ENCODE results near the gene ITGA1. TPM values are rescaled to one million over a fixed set of nuclear protein-coding genes. Genes with fewer than 3 reads are reported as not detected.
A peak's percentile ranks its signal among the peaks of the same experiment; 100 is the strongest.

Gene ITGA1
- total RNA-seq, 3 donors from 2014 or later: 2.1 to 6.3 (median 4.7) TPM

DNA sequence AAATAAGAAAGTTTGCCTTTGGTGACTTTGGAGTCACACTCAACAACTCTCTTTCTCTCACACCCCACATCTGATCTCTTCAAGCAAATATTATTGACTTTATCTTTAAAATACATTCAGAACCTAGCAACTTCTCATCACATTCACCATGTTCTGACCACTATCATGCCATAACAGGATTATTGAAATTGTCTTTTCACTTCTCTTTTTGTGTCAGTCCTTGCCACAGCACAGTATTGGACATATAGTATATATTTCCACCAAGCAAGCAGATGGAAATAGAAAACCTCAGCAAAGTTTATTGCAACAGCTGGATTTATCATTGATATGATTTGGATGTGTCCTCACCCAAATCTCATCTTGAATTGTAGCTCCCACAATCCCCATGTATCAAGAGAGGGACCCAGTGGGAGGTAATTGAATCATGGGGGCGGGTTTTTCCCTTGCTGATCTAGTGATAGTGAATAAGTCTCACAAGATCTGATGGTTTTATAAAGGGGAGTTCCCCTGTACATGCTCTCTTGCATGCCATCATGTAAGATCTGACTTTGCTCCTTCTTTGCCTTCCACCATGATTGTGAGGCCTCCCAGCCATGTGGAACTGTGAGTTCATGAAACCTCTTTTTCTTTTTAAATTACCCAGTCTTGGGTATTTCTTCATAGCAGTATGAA is 26.9 kb upstream of the ITGA1 start:
- H3K9me3 Mint-ChIP-seq: peaks cover 8% of the 10 kb centered on the region
- DNase-seq (no peak), ATAC-seq (peak; percentile 76 to 82)
- peaks cover 12% of the 10 kb centered on the region for H3K4me1 Mint-ChIP-seq (ENCODE audit: low read depth)
- no peaks in the 10 kb centered on the region for H3K27me3 Mint-ChIP-seq (ENCODE audit: low read depth)
- H3K36me3 Mint-ChIP-seq (ENCODE audit: insufficient read depth): peaks cover 3% of the 10 kb centered on the region
- no peak overlapping the region for H3K4me3 Mint-ChIP-seq

DNA sequence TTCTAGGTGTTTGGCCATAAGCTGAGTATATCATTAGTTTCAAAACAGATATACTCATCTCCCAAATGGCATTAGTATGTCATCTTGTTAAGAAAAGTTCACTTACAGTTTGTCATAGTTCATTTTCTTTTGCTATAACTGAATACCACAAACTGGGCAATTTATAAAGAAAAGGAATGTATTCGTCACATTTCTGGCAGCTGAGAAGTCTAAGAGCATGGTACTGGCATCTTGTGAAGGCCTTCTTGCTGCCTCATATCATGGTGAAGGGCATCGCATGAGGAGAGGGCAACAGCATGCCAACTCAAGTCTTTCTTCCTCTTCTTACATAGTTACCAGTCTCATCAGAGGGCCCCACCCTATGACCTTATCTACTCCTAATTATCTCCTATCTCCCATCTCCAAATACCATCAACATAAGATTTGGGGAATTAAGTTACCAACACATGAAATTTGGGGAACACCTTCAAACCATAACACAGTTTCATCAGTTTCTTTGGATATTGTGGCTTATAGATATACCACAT is 20.4 kb upstream of the ITGA1 start:
- ATAC-seq: no peak
- no peaks in the 10 kb centered on the region for H3K27me3 Mint-ChIP-seq (ENCODE audit: low read depth)
- H3K4me3 Mint-ChIP-seq: no peak overlapping the region
- H3K9me3 Mint-ChIP-seq: no peaks in the 10 kb centered on the region
- no peak for DNase-seq
- H3K36me3 Mint-ChIP-seq (ENCODE audit: insufficient read depth): peaks cover 2% of the 10 kb centered on the region
- peaks cover 22% of the 10 kb centered on the region for H3K4me1 Mint-ChIP-seq (ENCODE audit: low read depth)

- ATAC-seq: no peak
- Mint-ChIP-seq H3K36me3 (ENCODE audit: insufficient read depth) (peaks cover 2% of the 10 kb centered on the region), H3K27me3 (ENCODE audit: low read depth) (no peaks in the 10 kb centered on the region), H3K4me3 (no peak overlapping the region), H3K4me1 (ENCODE audit: low read depth) (peaks cover 28% of the 10 kb centered on the region), H3K9me3 (no peaks in the 10 kb centered on the region)
- no peak for DNase-seq
Observed at GRCh38 chr5:52767766-52768480, 19.8 kb upstream of the ITGA1 start.

- DNase-seq: no peak
Observed at GRCh38 chr5:52769061-52769460, 18.7 kb upstream of the ITGA1 start.

GRCh38 chr5:52770287-52770939 is 17.3 kb upstream of the ITGA1 start:
- Mint-ChIP-seq H3K27me3 (ENCODE audit: low read depth) (no peaks in the 10 kb centered on the region), H3K36me3 (ENCODE audit: insufficient read depth) (peaks cover 2% of the 10 kb centered on the region), H3K4me3 (no peak overlapping the region), H3K4me1 (ENCODE audit: low read depth) (peaks cover 42% of the 10 kb centered on the region), H3K9me3 (no peaks in the 10 kb centered on the region)
- ATAC-seq: no peak
- no peak for DNase-seq

More at GRCh38 chr5:52769061-52769460, 18.7 kb upstream of the ITGA1 start:
- H3K36me3 Mint-ChIP-seq (ENCODE audit: insufficient read depth): peaks cover 2% of the 10 kb centered on the region
- H3K4me1 Mint-ChIP-seq (ENCODE audit: low read depth): peaks cover 34% of the 10 kb centered on the region
- no peaks in the 10 kb centered on the region for H3K9me3 Mint-ChIP-seq
- H3K27me3 Mint-ChIP-seq (ENCODE audit: low read depth): no peaks in the 10 kb centered on the region
- no peak overlapping the region for H3K4me3 Mint-ChIP-seq
- ATAC-seq: no peak

- H3K36me3 Mint-ChIP-seq (ENCODE audit: insufficient read depth): peaks cover 2% of the 10 kb centered on the region
- DNase-seq: no peak
- ATAC-seq: peak; percentile 88 to 91
- no peaks in the 10 kb centered on the region for H3K27me3 Mint-ChIP-seq (ENCODE audit: low read depth)
- H3K9me3 Mint-ChIP-seq: no peaks in the 10 kb centered on the region
- peaks cover 51% of the 10 kb centered on the region for H3K4me1 Mint-ChIP-seq (ENCODE audit: low read depth)
- peak overlapping the region; percentile 23 for H3K4me3 Mint-ChIP-seq
Observed at GRCh38 chr5:52771343-52772039, 16.2 kb upstream of the ITGA1 start.

- H3K27me3 Mint-ChIP-seq (ENCODE audit: low read depth): no peaks in the 10 kb centered on the region
- H3K36me3 Mint-ChIP-seq (ENCODE audit: insufficient read depth): peaks cover 2% of the 10 kb centered on the region
- H3K9me3 Mint-ChIP-seq: no peaks in the 10 kb centered on the region
- no peak for ATAC-seq
- no peak for DNase-seq
- peaks cover 48% of the 10 kb centered on the region for H3K4me1 Mint-ChIP-seq (ENCODE audit: low read depth)
- no peak overlapping the region for H3K4me3 Mint-ChIP-seq
Observed at GRCh38 chr5:52772668-52773067, 15.0 kb upstream of the ITGA1 start.

DNA sequence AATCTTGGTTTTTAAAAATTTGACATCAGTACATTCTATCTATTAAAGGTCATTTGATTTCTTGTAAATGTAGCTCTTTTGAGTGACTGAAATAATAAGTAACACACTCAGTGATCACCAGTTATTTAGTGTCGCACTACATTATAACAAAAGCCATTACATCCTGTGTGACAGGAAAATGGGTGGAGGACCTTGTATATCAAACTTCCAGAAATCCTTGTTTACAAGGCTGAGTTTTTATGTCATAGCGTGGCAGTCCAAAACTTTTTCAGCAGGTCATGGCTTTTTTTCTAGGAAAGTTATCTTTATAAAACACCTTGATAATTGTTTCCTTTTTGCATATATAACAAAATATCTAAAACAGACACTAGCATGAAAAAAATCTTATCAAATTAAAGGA is 14.4 kb upstream of the ITGA1 start:
- H3K9me3 Mint-ChIP-seq: no peaks in the 10 kb centered on the region
- H3K4me3 Mint-ChIP-seq: no peak overlapping the region
- DNase-seq (no peak), ATAC-seq (no peak)
- H3K27me3 Mint-ChIP-seq (ENCODE audit: low read depth): no peaks in the 10 kb centered on the region
- peaks cover 46% of the 10 kb centered on the region for H3K4me1 Mint-ChIP-seq (ENCODE audit: low read depth)
- H3K36me3 Mint-ChIP-seq (ENCODE audit: insufficient read depth): peaks cover 2% of the 10 kb centered on the region

- peaks cover 2% of the 10 kb centered on the region for H3K36me3 Mint-ChIP-seq (ENCODE audit: insufficient read depth)
- no peak for DNase-seq
- ATAC-seq: no peak
- H3K9me3 Mint-ChIP-seq: no peaks in the 10 kb centered on the region
- peaks cover 46% of the 10 kb centered on the region for H3K4me1 Mint-ChIP-seq (ENCODE audit: low read depth)
- H3K27me3 Mint-ChIP-seq (ENCODE audit: low read depth): no peaks in the 10 kb centered on the region
- no peak overlapping the region for H3K4me3 Mint-ChIP-seq
Observed at GRCh38 chr5:52774005-52774410, 13.7 kb upstream of the ITGA1 start.

GRCh38 chr5:52776116-52776515 is 11.6 kb upstream of the ITGA1 start:
- peak overlapping the region; percentile 17 for H3K4me3 Mint-ChIP-seq
- peaks cover 44% of the 10 kb centered on the region for H3K4me1 Mint-ChIP-seq (ENCODE audit: low read depth)
- no peaks in the 10 kb centered on the region for H3K27me3 Mint-ChIP-seq (ENCODE audit: low read depth)
- no peaks in the 10 kb centered on the region for H3K36me3 Mint-ChIP-seq (ENCODE audit: insufficient read depth)
- no peaks in the 10 kb centered on the region for H3K9me3 Mint-ChIP-seq
- ATAC-seq (peak; percentile 52 to 65), DNase-seq (peak; percentile 20)

GRCh38 chr5:52777186-52777585 is 10.5 kb upstream of the ITGA1 start:
- ATAC-seq (no peak), DNase-seq (no peak)
- no peak overlapping the region for H3K4me3 Mint-ChIP-seq
- no peaks in the 10 kb centered on the region for H3K36me3 Mint-ChIP-seq (ENCODE audit: insufficient read depth)
- H3K4me1 Mint-ChIP-seq (ENCODE audit: low read depth): peaks cover 33% of the 10 kb centered on the region
- no peaks in the 10 kb centered on the region for H3K9me3 Mint-ChIP-seq
- H3K27me3 Mint-ChIP-seq (ENCODE audit: low read depth): no peaks in the 10 kb centered on the region

- no peaks in the 10 kb centered on the region for H3K36me3 Mint-ChIP-seq (ENCODE audit: insufficient read depth)
- peaks cover 24% of the 10 kb centered on the region for H3K4me1 Mint-ChIP-seq (ENCODE audit: low read depth)
- H3K27me3 Mint-ChIP-seq (ENCODE audit: low read depth): no peaks in the 10 kb centered on the region
- H3K9me3 Mint-ChIP-seq: no peaks in the 10 kb centered on the region
- DNase-seq (no peak), ATAC-seq (no peak)
- H3K4me3 Mint-ChIP-seq: no peak overlapping the region
Observed at GRCh38 chr5:52778781-52779180, 8.9 kb upstream of the ITGA1 start.

DNA sequence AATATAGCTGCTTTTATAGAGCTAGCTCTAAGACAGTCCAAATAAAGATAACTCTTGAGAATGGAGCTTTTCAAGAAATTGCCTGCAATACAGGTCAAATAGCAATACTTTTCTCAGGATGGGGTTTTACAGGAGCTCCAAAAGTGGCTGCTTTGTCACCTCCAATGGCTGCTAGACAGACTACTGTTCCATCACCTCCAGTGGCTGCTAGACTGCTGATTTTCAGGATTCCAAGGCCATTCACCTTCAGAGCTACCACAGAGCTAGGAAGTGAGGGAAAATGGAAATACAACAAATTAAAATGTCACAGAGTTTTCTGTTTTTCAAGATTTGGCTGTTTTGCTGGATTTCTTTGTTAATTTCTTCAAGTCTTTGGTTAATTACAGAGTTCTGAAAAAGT is 8.5 kb upstream of the ITGA1 start:
- Mint-ChIP-seq H3K36me3 (ENCODE audit: insufficient read depth) (no peaks in the 10 kb centered on the region), H3K27me3 (ENCODE audit: low read depth) (no peaks in the 10 kb centered on the region), H3K9me3 (no peaks in the 10 kb centered on the region), H3K4me1 (ENCODE audit: low read depth) (peaks cover 20% of the 10 kb centered on the region), H3K4me3 (no peak overlapping the region)
- DNase-seq: no peak
- ATAC-seq: no peak
